GM18951 (cell line): ENCODE data around the gene CNKSR3.

Experiments used
- POLR2A ChIP-seq: IDR thresholded peaks from 4 replicates; pipeline ENCODE4 v1.6.1; 2011; ENCODE audit warnings: mild to moderate bottlenecking; ENCODE audit not compliant: insufficient read length, insufficient read depth; ENCODE audit errors: extremely low read depth
- in situ Hi-C: fragments of 300-500 bp; cut with MboI; formaldehyde crosslinking; loops from one replicate; pipeline ENCODE4 v1.12.0; 2022; ENCODE audit warnings: low sequenced_read_pairs, mixed read lengths, inconsistent platforms; ENCODE audit not compliant: unreplicated experiment

Gene CNKSR3

GRCh38 chr6:154504865-154505449, 5.5 kb downstream of the CNKSR3 start:
- in situ Hi-C loops: no loop called here
- no peak for TF ChIP-seq POLR2A

GRCh38 chr6:154504102-154504501, 6.4 kb downstream of the CNKSR3 start:
- TF ChIP-seq POLR2A: no peak
- in situ Hi-C loops: no loop called here

GRCh38 chr6:154503658-154504057, 6.8 kb downstream of the CNKSR3 start:
- TF ChIP-seq POLR2A: no peak
- in situ Hi-C loops: no loop called here

- in situ Hi-C loops: no loop called here
- no peak for TF ChIP-seq POLR2A
Observed at GRCh38 chr6:154502553-154502952, 7.9 kb downstream of the CNKSR3 start.

GRCh38 chr6:154501578-154501868, 9.0 kb downstream of the CNKSR3 start:
- no peak for TF ChIP-seq POLR2A
- in situ Hi-C loops: no loop called here

- in situ Hi-C loops: no loop called here
- TF ChIP-seq POLR2A: no peak
Observed at GRCh38 chr6:154500769-154501577, 9.5 kb downstream of the CNKSR3 start.

- TF ChIP-seq POLR2A: no peak
- in situ Hi-C loops: no loop called here
Observed at GRCh38 chr6:154499855-154500589, 10.5 kb downstream of the CNKSR3 start.

GRCh38 chr6:154498340-154498934, 12.0 kb downstream of the CNKSR3 start:
- no peak for TF ChIP-seq POLR2A
- in situ Hi-C loops: no loop called here

GRCh38 chr6:154496793-154497517, 13.5 kb downstream of the CNKSR3 start:
- in situ Hi-C loops: no loop called here
- no peak for TF ChIP-seq POLR2A

GRCh38 chr6:154496186-154496585, 14.3 kb downstream of the CNKSR3 start:
- TF ChIP-seq POLR2A: no peak
- in situ Hi-C loops: no loop called here

- in situ Hi-C loops: no loop called here
- TF ChIP-seq POLR2A: no peak
Observed at GRCh38 chr6:154494592-154495311, 15.7 kb downstream of the CNKSR3 start.
